ENCODE results near the gene SMIM17. TPM values are rescaled to one million over a fixed set of nuclear protein-coding genes. Genes with fewer than 3 reads are reported as not detected.

SMIM17 gene
- polyA plus RNA-seq, 1 of the 3 experiments (the other 2 are of a cell fraction) = 0.05 TPM

DNA sequence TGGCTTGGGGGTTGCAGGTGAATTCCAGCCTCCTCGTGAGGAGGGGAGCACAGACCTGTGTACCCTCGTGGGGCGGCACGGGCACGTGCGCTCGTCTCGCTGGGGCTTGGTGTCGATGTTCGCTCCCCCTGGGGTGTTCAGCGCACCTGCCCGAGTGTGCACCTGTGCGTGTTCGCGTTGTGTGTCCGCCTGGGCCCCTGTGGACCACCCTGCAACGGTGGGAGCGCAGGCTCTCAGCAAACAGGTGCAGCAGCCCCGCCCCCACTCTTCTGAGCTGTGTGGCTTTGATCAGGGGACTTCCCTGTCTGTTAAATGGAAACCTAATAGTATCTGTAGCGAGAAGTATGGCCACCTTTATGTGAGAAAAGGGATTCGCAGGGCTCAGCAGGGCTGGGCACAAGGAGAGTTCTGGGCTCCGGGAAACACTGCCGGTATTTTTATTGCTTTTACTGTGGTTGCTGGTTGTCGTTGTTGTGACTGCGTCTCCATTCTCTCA, 549 bp downstream of the SMIM17 start:
- H3K4me3 ChIP-seq (ENCODE audit: low read depth in 2 of 2, low read length in 1 of 2) = no peak overlapping the region; a peak in 1 of 4 replicates
- no peak for DNase-seq
- H3K79me2 ChIP-seq (ENCODE audit: insufficient read depth) = no peaks in the 10 kb centered on the region
- POLR2A ChIA-PET = no interaction called here
- H3K9me2 ChIP-seq = no peaks in the 10 kb centered on the region
- TF ChIP-seq NRF1 (IDR thresholded peaks at IDR 0.05; ENCODE audit: low read depth, low read length) (no peak), POLR2AphosphoS5 (IDR thresholded peaks at IDR 0.05; ENCODE audit: low read depth, low read length) (no peak)
- H4K20me1 ChIP-seq (ENCODE audit: insufficient read depth) = no peaks in the 10 kb centered on the region
- H3K27me3 ChIP-seq (ENCODE audit: insufficient read depth) = no peaks in the 10 kb centered on the region
- no peak overlapping the region for H3K9ac ChIP-seq
- H3K36me3 ChIP-seq (replicated peaks in 1 of 2; ENCODE audit: control insufficient read depth in 1 of 2, insufficient read depth in 2 of 2, low read length in 1 of 2) = no peaks in the 10 kb centered on the region
- H3K27ac ChIP-seq (ENCODE audit: low read depth in 2 of 2, low read length in 1 of 2) = no peak overlapping the region
- H2AFZ ChIP-seq (ENCODE audit: low read depth) = no peak overlapping the region
- H3K4me1 ChIP-seq (ENCODE audit: control insufficient read depth in 1 of 2, insufficient read depth in 2 of 2, low read depth in 1 of 2, low read length in 1 of 2) = no peaks in the 10 kb centered on the region
- CTCF ChIA-PET = no interaction called here
- WGBS (ENCODE audit: low lambda C conversion rate) = 13% methylated on average over 7 of the region's 25 CpGs
- no peak overlapping the region for H3K4me2 ChIP-seq
- no peaks in the 10 kb centered on the region for H3F3A ChIP-seq (replicated peaks; ENCODE audit: insufficient read depth)
- H3K9me3 ChIP-seq = no peaks in the 10 kb centered on the region

GRCh38 chr19:56654151-56654550, 11.2 kb downstream of the SMIM17 start:
- POLR2A ChIA-PET = no interaction called here
- H3K9ac ChIP-seq = no peak overlapping the region
- H3K79me2 ChIP-seq (ENCODE audit: insufficient read depth) = no peaks in the 10 kb centered on the region
- no peak overlapping the region for H3K4me3 ChIP-seq (ENCODE audit: low read depth in 2 of 2, low read length in 1 of 2)
- H3K27me3 ChIP-seq (ENCODE audit: insufficient read depth) = no peaks in the 10 kb centered on the region
- no peak overlapping the region for H3K27ac ChIP-seq (ENCODE audit: low read depth in 2 of 2, low read length in 1 of 2)
- no peak overlapping the region for H3K4me2 ChIP-seq
- DNase-seq = no peak
- no peaks in the 10 kb centered on the region for H3K9me3 ChIP-seq
- H3F3A ChIP-seq (replicated peaks; ENCODE audit: insufficient read depth) = no peaks in the 10 kb centered on the region
- no peak for TF ChIP-seq FOSL2 (IDR thresholded peaks at IDR 0.05; ENCODE audit: borderline replicate concordance, low read depth)
- TF ChIP-seq YY1 (IDR thresholded peaks at IDR 0.05; ENCODE audit: low read depth) = no peak
- no peak for TF ChIP-seq TEAD4 (IDR thresholded peaks at IDR 0.05; ENCODE audit: borderline replicate concordance, insufficient read depth)
- H4K20me1 ChIP-seq (ENCODE audit: insufficient read depth) = no peaks in the 10 kb centered on the region
- no peaks in the 10 kb centered on the region for H3K9me2 ChIP-seq
- no peaks in the 10 kb centered on the region for H3K36me3 ChIP-seq (replicated peaks in 1 of 2; ENCODE audit: control insufficient read depth in 1 of 2, insufficient read depth in 2 of 2, low read length in 1 of 2)
- CTCF ChIA-PET = no interaction called here
- H2AFZ ChIP-seq (ENCODE audit: low read depth) = no peak overlapping the region
- no peaks in the 10 kb centered on the region for H3K4me1 ChIP-seq (ENCODE audit: control insufficient read depth in 1 of 2, insufficient read depth in 2 of 2, low read depth in 1 of 2, low read length in 1 of 2)
- WGBS (ENCODE audit: low lambda C conversion rate) = 25% methylated on average over 3 of the region's 3 CpGs

DNA sequence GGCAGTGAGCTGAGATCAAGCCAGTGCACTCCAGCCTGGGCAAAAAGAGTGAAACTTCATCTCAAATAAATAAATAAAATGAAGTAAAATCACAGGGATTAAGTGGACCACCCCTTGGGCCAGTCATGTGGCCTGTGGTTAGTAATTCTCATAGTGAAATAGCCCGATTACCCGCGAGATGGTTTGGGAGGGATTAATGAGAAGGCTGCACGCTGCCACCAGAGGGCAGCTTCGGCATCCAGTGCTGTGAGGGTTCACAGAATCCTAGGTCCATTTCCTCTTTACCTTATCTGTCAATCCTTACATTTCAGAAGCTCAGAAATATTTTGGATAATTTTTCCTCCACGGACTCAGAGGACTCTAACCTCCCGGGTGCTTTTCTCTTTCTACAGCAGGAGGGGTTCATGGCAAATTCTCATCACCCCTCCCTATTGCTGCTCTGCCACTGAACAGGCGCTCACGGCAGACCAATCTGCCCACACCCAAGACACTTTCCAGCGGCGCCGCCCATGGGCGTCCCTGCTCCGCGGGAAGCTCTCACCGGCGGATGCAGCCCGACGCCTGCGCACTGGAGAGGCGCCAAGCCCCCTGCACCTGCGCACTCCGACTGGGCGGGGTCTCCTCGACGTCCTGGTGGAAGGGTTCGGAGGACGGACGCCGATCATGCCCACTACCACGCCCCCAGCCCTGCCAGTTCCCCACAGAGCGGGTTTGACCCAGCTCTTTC, 17.6 kb downstream of the SMIM17 start:
- H3K9me2 ChIP-seq = no peaks in the 10 kb centered on the region
- ChIA-PET POLR2A (no interaction called here), CTCF (interaction anchor here (1.2 kb wide), 1 partner anchor 62 kb away, joined by 3 read pairs; no protein-coding TSS in a partner anchor)
- TF ChIP-seq RXRA (IDR thresholded peaks at IDR 0.05; ENCODE audit: borderline replicate concordance, low read depth) (no peak), ELF1 (IDR thresholded peaks at IDR 0.05) (no peak), FOXM1 (IDR thresholded peaks at IDR 0.05; ENCODE audit: low read depth) (no peak), GATA2 (CRISPR knock-in tag; IDR thresholded peaks at IDR 0.05) (no peak), JUND (IDR thresholded peaks at IDR 0.05) (no peak), CTCF (IDR thresholded peaks at IDR 0.05) (no peak), POLR2AphosphoS5 (IDR thresholded peaks at IDR 0.05; ENCODE audit: low read depth, low read length) (no peak), ZBTB33 (IDR thresholded peaks at IDR 0.05; ENCODE audit: borderline replicate concordance, low read depth) (no peak)
- TF ChIP-seq, protein P1, sequence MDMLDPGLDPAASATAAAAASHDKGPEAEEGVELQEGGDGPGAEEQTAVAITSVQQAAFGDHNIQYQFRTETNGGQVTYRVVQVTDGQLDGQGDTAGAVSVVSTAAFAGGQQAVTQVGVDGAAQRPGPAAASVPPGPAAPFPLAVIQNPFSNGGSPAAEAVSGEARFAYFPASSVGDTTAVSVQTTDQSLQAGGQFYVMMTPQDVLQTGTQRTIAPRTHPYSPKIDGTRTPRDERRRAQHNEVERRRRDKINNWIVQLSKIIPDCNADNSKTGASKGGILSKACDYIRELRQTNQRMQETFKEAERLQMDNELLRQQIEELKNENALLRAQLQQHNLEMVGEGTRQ (IDR thresholded peaks at IDR 0.05; ENCODE audit: borderline replicate concordance, low read depth, low read length) = no peak
- TF ChIP-seq, protein P2, sequence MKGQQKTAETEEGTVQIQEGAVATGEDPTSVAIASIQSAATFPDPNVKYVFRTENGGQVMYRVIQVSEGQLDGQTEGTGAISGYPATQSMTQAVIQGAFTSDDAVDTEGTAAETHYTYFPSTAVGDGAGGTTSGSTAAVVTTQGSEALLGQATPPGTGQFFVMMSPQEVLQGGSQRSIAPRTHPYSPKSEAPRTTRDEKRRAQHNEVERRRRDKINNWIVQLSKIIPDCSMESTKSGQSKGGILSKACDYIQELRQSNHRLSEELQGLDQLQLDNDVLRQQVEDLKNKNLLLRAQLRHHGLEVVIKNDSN (IDR thresholded peaks at IDR 0.05; ENCODE audit: borderline replicate concordance, low read depth) = no peak
- H3K79me2 ChIP-seq (ENCODE audit: insufficient read depth) = no peaks in the 10 kb centered on the region
- no peaks in the 10 kb centered on the region for H3K36me3 ChIP-seq (replicated peaks in 1 of 2; ENCODE audit: control insufficient read depth in 1 of 2, insufficient read depth in 2 of 2, low read length in 1 of 2)
- WGBS (ENCODE audit: low lambda C conversion rate) = 60% methylated on average over 25 of the region's 32 CpGs
- H3K27ac ChIP-seq (ENCODE audit: low read depth in 2 of 2, low read length in 1 of 2) = no peak overlapping the region
- H3K9ac ChIP-seq = no peak overlapping the region
- H4K20me1 ChIP-seq (ENCODE audit: insufficient read depth) = no peaks in the 10 kb centered on the region
- peak; percentile 66 for DNase-seq
- no peaks in the 10 kb centered on the region for H3K9me3 ChIP-seq
- H3K27me3 ChIP-seq (ENCODE audit: insufficient read depth) = no peaks in the 10 kb centered on the region
- H3K4me3 ChIP-seq (ENCODE audit: low read depth in 2 of 2, low read length in 1 of 2) = no peak overlapping the region; a peak in 1 of 4 replicates
- H3K4me2 ChIP-seq = no peak overlapping the region
- H2AFZ ChIP-seq (ENCODE audit: low read depth) = no peak overlapping the region
- no peaks in the 10 kb centered on the region for H3K4me1 ChIP-seq (ENCODE audit: control insufficient read depth in 1 of 2, insufficient read depth in 2 of 2, low read depth in 1 of 2, low read length in 1 of 2)
- no peaks in the 10 kb centered on the region for H3F3A ChIP-seq (replicated peaks; ENCODE audit: insufficient read depth)

Data from SK-N-SH (cell line).